ENCODE data around the gene ATG4A.

ATG4A gene

GRCh38 chrX:108165383-108166111 lies 74.0 kb downstream of the ATG4A start:
- Histone ChIP-seq H3K79me1 (ENCODE audit: low read length) (no peaks in the 10 kb centered on the region), H3K56ac (ENCODE audit: low read length) (no peak overlapping the region), H4K5ac (ENCODE audit: low read length) (no peak overlapping the region), H3K79me2 (ENCODE audit: control insufficient read depth, insufficient read depth, low read length) (no peaks in the 10 kb centered on the region), H3K4me1 (ENCODE audit: control insufficient read depth, low read depth, low read length) (no peaks in the 10 kb centered on the region), H3K4ac (ENCODE audit: low read depth, low read length) (no peak overlapping the region), H3K23ac (ENCODE audit: low read length) (no peak overlapping the region), H2AK5ac (ENCODE audit: low read length) (no peak overlapping the region), H3K27ac (ENCODE audit: low read depth, low read length) (no peak overlapping the region), H3K9ac (ENCODE audit: low read length) (no peak overlapping the region), H3K4me2 (ENCODE audit: low read length) (no peak overlapping the region), H3K36me3 (ENCODE audit: control insufficient read depth, insufficient read depth, low read length) (no peaks in the 10 kb centered on the region), H3K18ac (ENCODE audit: low read length) (no peak overlapping the region), H4K8ac (ENCODE audit: low read depth, low read length) (no peak overlapping the region), H3K27me3 (ENCODE audit: insufficient read depth, low read length, poor library complexity) (no peaks in the 10 kb centered on the region), H3K4me3 (ENCODE audit: low read length) (no peak overlapping the region), H2BK15ac (replicated peaks; ENCODE audit: low read depth) (no peak overlapping the region), H2BK120ac (ENCODE audit: low read depth, low read length) (no peak overlapping the region), H2BK5ac (ENCODE audit: low read length) (no peak overlapping the region)
- WGBS (ENCODE audit: extremely low coverage, insufficient coverage, low lambda C conversion rate): no CpG with 5 or more reads among the region's 7 CpGs
- peak; percentile 66 for DNase-seq

- H3K4ac ChIP-seq (ENCODE audit: low read depth, low read length): no peak overlapping the region
- H3K27ac ChIP-seq (ENCODE audit: low read depth, low read length): no peak overlapping the region
- no peak overlapping the region for H3K9ac ChIP-seq (ENCODE audit: low read length)
- H3K4me3 ChIP-seq (ENCODE audit: low read length): no peak overlapping the region
- no peak overlapping the region for H4K8ac ChIP-seq (ENCODE audit: low read depth, low read length)
- no peak overlapping the region for H3K18ac ChIP-seq (ENCODE audit: low read length)
- WGBS (ENCODE audit: extremely low coverage, insufficient coverage, low lambda C conversion rate): no CpG with 5 or more reads among the region's 5 CpGs
- no peak overlapping the region for H2BK120ac ChIP-seq (ENCODE audit: low read depth, low read length)
- H3K36me3 ChIP-seq (ENCODE audit: control insufficient read depth, insufficient read depth, low read length): no peaks in the 10 kb centered on the region
- no peak overlapping the region for H3K23ac ChIP-seq (ENCODE audit: low read length)
- H3K56ac ChIP-seq (ENCODE audit: low read length): no peak overlapping the region
- no peak overlapping the region for H2AK5ac ChIP-seq (ENCODE audit: low read length)
- H3K4me1 ChIP-seq (ENCODE audit: control insufficient read depth, low read depth, low read length): no peaks in the 10 kb centered on the region
- no peaks in the 10 kb centered on the region for H3K27me3 ChIP-seq (ENCODE audit: insufficient read depth, low read length, poor library complexity)
- no peaks in the 10 kb centered on the region for H3K79me1 ChIP-seq (ENCODE audit: low read length)
- H2BK15ac ChIP-seq (replicated peaks; ENCODE audit: low read depth): no peak overlapping the region
- no peak overlapping the region for H3K4me2 ChIP-seq (ENCODE audit: low read length)
- H4K5ac ChIP-seq (ENCODE audit: low read length): no peak overlapping the region
- DNase-seq: no peak
- H3K79me2 ChIP-seq (ENCODE audit: control insufficient read depth, insufficient read depth, low read length): no peaks in the 10 kb centered on the region
- no peak overlapping the region for H2BK5ac ChIP-seq (ENCODE audit: low read length)
These were observed 75.8 kb downstream of the ATG4A start for GRCh38 chrX:108167211-108167872.

- no peaks in the 10 kb centered on the region for H3K36me3 ChIP-seq (ENCODE audit: control insufficient read depth, insufficient read depth, low read length)
- H3K56ac ChIP-seq (ENCODE audit: low read length): no peak overlapping the region
- H3K4me1 ChIP-seq (ENCODE audit: control insufficient read depth, low read depth, low read length): no peaks in the 10 kb centered on the region
- H4K8ac ChIP-seq (ENCODE audit: low read depth, low read length): no peak overlapping the region
- WGBS (ENCODE audit: extremely low coverage, insufficient coverage, low lambda C conversion rate): no CpG with 5 or more reads among the region's 9 CpGs
- H3K79me1 ChIP-seq (ENCODE audit: low read length): no peaks in the 10 kb centered on the region
- H3K18ac ChIP-seq (ENCODE audit: low read length): no peak overlapping the region
- no peak overlapping the region for H3K23ac ChIP-seq (ENCODE audit: low read length)
- H2AK5ac ChIP-seq (ENCODE audit: low read length): no peak overlapping the region
- no peak overlapping the region for H3K4me2 ChIP-seq (ENCODE audit: low read length)
- H3K79me2 ChIP-seq (ENCODE audit: control insufficient read depth, insufficient read depth, low read length): no peaks in the 10 kb centered on the region
- H2BK5ac ChIP-seq (ENCODE audit: low read length): no peak overlapping the region
- no peak for DNase-seq
- H3K27me3 ChIP-seq (ENCODE audit: insufficient read depth, low read length, poor library complexity): no peaks in the 10 kb centered on the region
- no peak overlapping the region for H2BK15ac ChIP-seq (replicated peaks; ENCODE audit: low read depth)
- no peak overlapping the region for H4K5ac ChIP-seq (ENCODE audit: low read length)
- H3K9ac ChIP-seq (ENCODE audit: low read length): no peak overlapping the region
- no peak overlapping the region for H3K4me3 ChIP-seq (ENCODE audit: low read length)
- H3K4ac ChIP-seq (ENCODE audit: low read depth, low read length): no peak overlapping the region
- H3K27ac ChIP-seq (ENCODE audit: low read depth, low read length): no peak overlapping the region
- no peak overlapping the region for H2BK120ac ChIP-seq (ENCODE audit: low read depth, low read length)
These were observed 77.6 kb downstream of the ATG4A start for GRCh38 chrX:108168961-108169740.

GRCh38 chrX:108169768-108170167 lies 78.2 kb downstream of the ATG4A start:
- Histone ChIP-seq H3K4me3 (ENCODE audit: low read length) (no peak overlapping the region), H3K4me1 (ENCODE audit: control insufficient read depth, low read depth, low read length) (no peaks in the 10 kb centered on the region)
- WGBS (ENCODE audit: extremely low coverage, insufficient coverage, low lambda C conversion rate): no CpG with 5 or more reads among the region's 3 CpGs

GRCh38 chrX:108171671-108172070 lies 80.1 kb downstream of the ATG4A start:
- Histone ChIP-seq H3K4me3 (ENCODE audit: low read length) (no peak overlapping the region), H4K5ac (ENCODE audit: low read length) (no peak overlapping the region), H3K56ac (ENCODE audit: low read length) (no peak overlapping the region), H3K4ac (ENCODE audit: low read depth, low read length) (no peak overlapping the region), H3K23ac (ENCODE audit: low read length) (no peak overlapping the region), H3K4me2 (ENCODE audit: low read length) (no peak overlapping the region), H3K27me3 (ENCODE audit: insufficient read depth, low read length, poor library complexity) (no peaks in the 10 kb centered on the region), H3K27ac (ENCODE audit: low read depth, low read length) (no peak overlapping the region), H2BK15ac (replicated peaks; ENCODE audit: low read depth) (no peak overlapping the region), H3K36me3 (ENCODE audit: control insufficient read depth, insufficient read depth, low read length) (no peaks in the 10 kb centered on the region), H3K9ac (ENCODE audit: low read length) (no peak overlapping the region), H2BK5ac (ENCODE audit: low read length) (no peak overlapping the region), H3K79me2 (ENCODE audit: control insufficient read depth, insufficient read depth, low read length) (no peaks in the 10 kb centered on the region), H2AK5ac (ENCODE audit: low read length) (no peak overlapping the region), H2BK120ac (ENCODE audit: low read depth, low read length) (no peak overlapping the region), H3K79me1 (ENCODE audit: low read length) (no peaks in the 10 kb centered on the region), H3K18ac (ENCODE audit: low read length) (no peak overlapping the region), H3K4me1 (ENCODE audit: control insufficient read depth, low read depth, low read length) (no peaks in the 10 kb centered on the region), H4K8ac (ENCODE audit: low read depth, low read length) (no peak overlapping the region)
- WGBS (ENCODE audit: extremely low coverage, insufficient coverage, low lambda C conversion rate): no CpG with 5 or more reads among the region's 4 CpGs
- no peak for DNase-seq

More at GRCh38 chrX:108169768-108170167, 78.2 kb downstream of the ATG4A start:
- Histone ChIP-seq H3K9ac (ENCODE audit: low read length) (no peak overlapping the region), H3K4me2 (ENCODE audit: low read length) (no peak overlapping the region), H3K23ac (ENCODE audit: low read length) (no peak overlapping the region), H2AK5ac (ENCODE audit: low read length) (no peak overlapping the region), H3K56ac (ENCODE audit: low read length) (no peak overlapping the region), H4K5ac (ENCODE audit: low read length) (no peak overlapping the region), H2BK15ac (replicated peaks; ENCODE audit: low read depth) (no peak overlapping the region), H3K79me2 (ENCODE audit: control insufficient read depth, insufficient read depth, low read length) (no peaks in the 10 kb centered on the region), H2BK5ac (ENCODE audit: low read length) (no peak overlapping the region), H3K4ac (ENCODE audit: low read depth, low read length) (no peak overlapping the region), H3K18ac (ENCODE audit: low read length) (no peak overlapping the region), H3K27me3 (ENCODE audit: insufficient read depth, low read length, poor library complexity) (no peaks in the 10 kb centered on the region), H3K79me1 (ENCODE audit: low read length) (no peaks in the 10 kb centered on the region), H3K36me3 (ENCODE audit: control insufficient read depth, insufficient read depth, low read length) (no peaks in the 10 kb centered on the region), H3K27ac (ENCODE audit: low read depth, low read length) (no peak overlapping the region), H2BK120ac (ENCODE audit: low read depth, low read length) (no peak overlapping the region), H4K8ac (ENCODE audit: low read depth, low read length) (no peak overlapping the region)
- no peak for DNase-seq

Data from mesendoderm (in vitro differentiated cells).